H1 (cell line): ENCODE data around the gene L1TD1. TPM values are rescaled to one million over a fixed set of nuclear protein-coding genes. Genes with fewer than 3 reads are reported as not detected.

Experiments used
- CTCF ChIA-PET: fragments of 300-600 bp; sonication (Branson Sonifier 250); formaldehyde crosslinking; loops from one replicate; lab custom pipeline; 2021; ENCODE audit not compliant: partially characterized antibody; lab: Charles Lee
- POLR2A ChIA-PET: fragments of 300-600 bp; sonication (Branson Sonifier 250); formaldehyde crosslinking; loops from one replicate; lab custom pipeline; 2021; ENCODE audit warnings: inconsistent platforms; ENCODE audit not compliant: partially characterized antibody; lab: Charles Lee
- DNase-seq, 2 experiments: peaks; one replicate each; pipeline versions ENCODE4 v3.0.0 to v3.0.0-alpha.2; 2010 to 2022; ENCODE audit warnings: low spot score in 2 of 2, low read depth in 1 of 2, mixed read lengths in 1 of 2
- FAIRE-seq: peaks from 2 replicates; lab custom pipeline; 2011; peaks lifted over from hg19 to GRCh38; lab: Jason Lieb, UNC
- H2AFZ ChIP-seq: 2 replicates; pipeline ENCODE4 v1.8.1; 2012; ENCODE audit warnings: low read length, inconsistent platforms
- H2AK5ac ChIP-seq: 2 replicates; pipeline ENCODE4 v1.6.1; 2013; ENCODE audit warnings: low read depth, low read length
- H2BK120ac ChIP-seq: replicated peaks from 2 replicates; pipeline ENCODE3; 2013; ENCODE audit warnings: low read depth, low read length, inconsistent platforms
- H2BK12ac ChIP-seq: 2 replicates; pipeline ENCODE4 v1.6.1; 2013; ENCODE audit warnings: low read depth, low read length
- H2BK15ac ChIP-seq: 2 replicates; pipeline ENCODE4 v1.6.1; 2013; ENCODE audit warnings: low read length
- H2BK20ac ChIP-seq: 2 replicates; pipeline ENCODE4 v1.6.1; 2013; ENCODE audit warnings: low read length
- H2BK5ac ChIP-seq: 2 replicates; pipeline ENCODE4 v1.6.1; 2013; ENCODE audit warnings: low read depth, low read length
- H3K14ac ChIP-seq: 2 replicates; pipeline ENCODE4 v1.6.1; 2013; ENCODE audit warnings: inconsistent platforms; ENCODE audit not compliant: insufficient read length
- H3K18ac ChIP-seq: 2 replicates; pipeline ENCODE4 v1.6.1; 2013; ENCODE audit warnings: low read length; ENCODE audit errors: extremely low read depth
- H3K23ac ChIP-seq: 2 replicates; pipeline ENCODE4 v1.6.1; 2013; ENCODE audit warnings: inconsistent platforms; ENCODE audit not compliant: insufficient read length
- H3K23me2 ChIP-seq: 2 replicates; pipeline ENCODE4 v1.6.1; 2013; ENCODE audit warnings: low read depth, low read length
- H3K27ac ChIP-seq: 2 replicates; pipeline ENCODE4 v1.6.1; 2011; ENCODE audit warnings: low read depth, low read length, inconsistent platforms
- H3K27me3 ChIP-seq, 4 experiments: replicated peaks in 1 of 4; 1 replicate in 1 of 4; 2 replicates in 3 of 4; pipeline versions ENCODE4 v1.6.1 to v1.8.1; 2011 to 2013; ENCODE audit warnings: low read length in 3 of 4, mild to moderate bottlenecking in 3 of 4, inconsistent platforms in 2 of 4, mixed read lengths in 2 of 4, moderate library complexity in 1 of 4; ENCODE audit not compliant: control insufficient read depth in 3 of 4, insufficient read depth in 3 of 4; ENCODE audit errors: extremely low read depth in 1 of 4
- H3K36me3 ChIP-seq, 4 experiments: 2 replicates each; pipeline versions ENCODE4 v1.6.1 to v1.8.1; 2011 to 2013; ENCODE audit warnings: mild to moderate bottlenecking in 4 of 4, low read length in 3 of 4, moderate library complexity in 2 of 4, control low read depth in 1 of 4, inconsistent platforms in 1 of 4; ENCODE audit not compliant: insufficient read depth in 4 of 4, control insufficient read depth in 2 of 4
- H3K4ac ChIP-seq: replicated peaks from 2 replicates; pipeline ENCODE3; 2013; ENCODE audit warnings: low read length, low read depth, mixed read lengths, inconsistent platforms; ENCODE audit not compliant: insufficient read length
- H3K4me1 ChIP-seq, 4 experiments: replicated peaks in 1 of 4; 1 replicate in 1 of 4; 2 replicates in 3 of 4; pipeline versions ENCODE4 v1.6.1 to v1.8.1; 2011 to 2013; ENCODE audit warnings: low read length in 3 of 4, inconsistent platforms in 2 of 4, mixed read lengths in 1 of 4; ENCODE audit not compliant: insufficient read depth in 4 of 4, control insufficient read depth in 3 of 4
- H3K4me2 ChIP-seq, 2 experiments: 2 replicates each; pipeline versions ENCODE4 v1.6.1 to v1.8.1; 2011 to 2013; ENCODE audit warnings: low read depth in 2 of 2, low read length in 2 of 2, control low read depth in 1 of 2, inconsistent platforms in 1 of 2, mild to moderate bottlenecking in 1 of 2; ENCODE audit not compliant: insufficient read depth in 1 of 2
- H3K4me3 ChIP-seq, 4 experiments: fragments of 200-600, 300-600 bp in 1 of 4; sonication (generic), shearing (Covaris generic), sonication (Bioruptor Twin) in 1 of 4; 2 replicates each; pipeline versions ENCODE4 v1.5.1 to v1.8.1; 2011 to 2016; ENCODE audit warnings: low read length in 4 of 4, low read depth in 3 of 4, control low read depth in 2 of 4, inconsistent platforms in 2 of 4, mild to moderate bottlenecking in 2 of 4, mixed read lengths in 1 of 4, moderate library complexity in 1 of 4; ENCODE audit not compliant: insufficient read depth in 2 of 4; ENCODE audit errors: extremely low read depth in 1 of 4
- H3K56ac ChIP-seq: replicated peaks from 2 replicates; pipeline ENCODE3; 2013; ENCODE audit warnings: low read depth, mild to moderate bottlenecking, mixed read lengths, low read length, inconsistent platforms; ENCODE audit not compliant: insufficient read length
- H3K79me1 ChIP-seq: 2 replicates; pipeline ENCODE4 v1.6.1; 2013; ENCODE audit warnings: low read depth, low read length, control low read depth
- H3K79me2 ChIP-seq, 2 experiments: 2 replicates each; pipeline versions ENCODE4 v1.6.1 to v1.8.1; 2012 to 2013; ENCODE audit warnings: low read length in 2 of 2, mild to moderate bottlenecking in 2 of 2, inconsistent platforms in 1 of 2; ENCODE audit not compliant: insufficient read depth in 2 of 2, control insufficient read depth in 1 of 2
- H3K9ac ChIP-seq, 4 experiments: replicated peaks in 1 of 4; 1 replicate in 1 of 4; 2 replicates in 3 of 4; pipeline versions ENCODE4 v1.6.1 to v1.8.1; 2011 to 2013; ENCODE audit warnings: low read depth in 3 of 4, low read length in 3 of 4, control low read depth in 2 of 4, mild to moderate bottlenecking in 2 of 4, moderate library complexity in 2 of 4, inconsistent platforms in 1 of 4; ENCODE audit errors: extremely low read depth in 1 of 4
- H3K9me3 ChIP-seq, 2 experiments: 2 replicates each; pipeline versions ENCODE4 v1.6.1 to v1.8.1; 2012 to 2013; ENCODE audit warnings: mild to moderate bottlenecking in 2 of 2, moderate library complexity in 2 of 2, control low read depth in 1 of 2, inconsistent platforms in 1 of 2, low read depth in 1 of 2, low read length in 1 of 2, mixed read lengths in 1 of 2; ENCODE audit not compliant: insufficient read depth in 2 of 2
- H4K20me1 ChIP-seq, 2 experiments: replicated peaks in 1 of 2; 2 replicates each; pipeline versions ENCODE3 to v1.8.1; 2011 to 2013; ENCODE audit warnings: inconsistent platforms in 2 of 2, low read length in 2 of 2, mild to moderate bottlenecking in 1 of 2; ENCODE audit not compliant: insufficient read depth in 2 of 2, control insufficient read depth in 1 of 2
- H4K5ac ChIP-seq: 2 replicates; pipeline ENCODE4 v1.6.1; 2013; ENCODE audit warnings: low read length, low read depth, mixed read lengths, inconsistent platforms; ENCODE audit not compliant: insufficient read length
- H4K8ac ChIP-seq: 2 replicates; pipeline ENCODE4 v1.8.0; 2013; ENCODE audit warnings: mild to moderate bottlenecking, moderate library complexity, low read length, inconsistent platforms; ENCODE audit not compliant: insufficient read depth; ENCODE audit errors: extremely low read depth
- H4K91ac ChIP-seq: replicated peaks from 2 replicates; pipeline ENCODE3; 2013; ENCODE audit warnings: low read length, mixed read lengths, inconsistent platforms; ENCODE audit not compliant: insufficient read length
- BRCA1 ChIP-seq: IDR thresholded peaks from 2 replicates; pipeline ENCODE4 v1.6.1; 2012; ENCODE audit warnings: low read depth, low read length, improper control_type of control experiment
- CHD2 ChIP-seq: IDR thresholded peaks from 2 replicates; pipeline ENCODE4 v1.6.1; 2012; ENCODE audit warnings: low read length, improper control_type of control experiment
- HDAC2 ChIP-seq, 2 experiments: fragments of 300-600 bp in 1 of 2; sonication (generic) in 1 of 2; IDR thresholded peaks; 2 replicates each; pipeline ENCODE4 v1.6.1; 2011 to 2012; ENCODE audit warnings: low read depth in 2 of 2, low read length in 2 of 2, mild to moderate bottlenecking in 2 of 2, moderate library complexity in 2 of 2, borderline replicate concordance in 1 of 2, inconsistent platforms in 1 of 2
- JUN ChIP-seq: IDR thresholded peaks from 2 replicates; pipeline ENCODE4 v1.6.1; 2011; ENCODE audit warnings: low read depth, mild to moderate bottlenecking, improper control_type of control experiment, low read length
- KDM1A ChIP-seq: fragments of 200-600, 300-600 bp; sonication (generic); IDR thresholded peaks from 2 replicates; pipeline ENCODE4 v1.7.1; 2016; ENCODE audit warnings: mild to moderate bottlenecking, low read length, borderline replicate concordance
- POLR2A ChIP-seq, 2 experiments: IDR thresholded peaks; 1 replicate in 1 of 2; 2 replicates in 1 of 2; pipeline ENCODE4 v1.6.1; 2011; ENCODE audit warnings: low read depth in 2 of 2, low read length in 2 of 2, mild to moderate bottlenecking in 2 of 2; ENCODE audit errors: control extremely low read depth in 1 of 2
- SAP30 ChIP-seq: fragments of 300-600 bp; sonication (generic); IDR thresholded peaks from 2 replicates; pipeline ENCODE4 v1.7.1; 2012; ENCODE audit warnings: low read length, moderate library complexity, mild to moderate bottlenecking, inconsistent platforms; ENCODE audit not compliant: insufficient read depth, insufficient replicate concordance
- SP1 ChIP-seq: IDR thresholded peaks from 2 replicates; pipeline ENCODE4 v1.6.1; 2011; ENCODE audit warnings: low read depth, low read length
- TAF1 ChIP-seq: IDR thresholded peaks from 2 replicates; pipeline ENCODE4 v1.6.1; 2011; ENCODE audit warnings: mild to moderate bottlenecking, low read depth, low read length
- TCF12 ChIP-seq: IDR thresholded peaks from 2 replicates; pipeline ENCODE4 v1.6.1; 2011; ENCODE audit warnings: low read depth, mild to moderate bottlenecking, low read length
- ZNF274 ChIP-seq: IDR thresholded peaks from 2 replicates; pipeline ENCODE4 v1.7.0; 2012; ENCODE audit warnings: low read length, borderline replicate concordance; ENCODE audit errors: extremely low read depth
- WGBS, 2 experiments: shearing (Covaris generic) in 1 of 2; methylation state at CpG; one replicate each; pipeline versions ENCODE4 v1.1.6 to v1.1.7; 2013 to 2015; ENCODE audit warnings: low lambda C conversion rate in 2 of 2, mixed read lengths in 2 of 2, inconsistent platforms in 1 of 2, low coverage in 1 of 2, missing lambda C conversion rate in 1 of 2; ENCODE audit not compliant: insufficient replicate concordance in 2 of 2, insufficient coverage in 1 of 2, insufficient read length in 1 of 2; ENCODE audit errors: extremely low coverage in 1 of 2, missing lambda C conversion rate in 1 of 2; 5-methylcytosine and 5-hydroxymethylcytosine counted together
- polyA plus RNA-seq, 7 experiments: library from polyadenylated mRNA; depleted of rRNA in 3 of 7; stranded (reverse) in 5 of 7; unstranded in 2 of 7; fragments of >200 nt in 5 of 7; fragments of 200-250 nt in 2 of 7; gene quantifications; 1 replicate in 5 of 7; 2 replicates in 1 of 7; 4 replicates in 1 of 7; pipeline versions ENCODE4 v1.2.1 to v1.2.3, GENCODE V29; 2011 to 2013; ENCODE audit warnings: missing spikeins in 2 of 7, mixed read lengths in 2 of 7
- total RNA-seq: library from RNA; stranded (reverse); fragmentation: NEBNext Ultra II Directional; extraction: Animal tissue kit (Norgen Biotek cat#: 25700); gene quantifications from 2 replicates; pipeline ENCODE4 v1.2.1, GENCODE V29; 2021
- TF ChIP-seq, protein P1 (sequence below): IDR thresholded peaks from 2 replicates; pipeline ENCODE4 v1.6.1; 2012; ENCODE audit warnings: inconsistent platforms

L1TD1 gene
- total and polyA plus RNA-seq, 2 of the 8 experiments (the other 6 are each of a cell fraction or from before 2014, with no cell fraction given) = 35.3 to 441 TPM

DNA sequence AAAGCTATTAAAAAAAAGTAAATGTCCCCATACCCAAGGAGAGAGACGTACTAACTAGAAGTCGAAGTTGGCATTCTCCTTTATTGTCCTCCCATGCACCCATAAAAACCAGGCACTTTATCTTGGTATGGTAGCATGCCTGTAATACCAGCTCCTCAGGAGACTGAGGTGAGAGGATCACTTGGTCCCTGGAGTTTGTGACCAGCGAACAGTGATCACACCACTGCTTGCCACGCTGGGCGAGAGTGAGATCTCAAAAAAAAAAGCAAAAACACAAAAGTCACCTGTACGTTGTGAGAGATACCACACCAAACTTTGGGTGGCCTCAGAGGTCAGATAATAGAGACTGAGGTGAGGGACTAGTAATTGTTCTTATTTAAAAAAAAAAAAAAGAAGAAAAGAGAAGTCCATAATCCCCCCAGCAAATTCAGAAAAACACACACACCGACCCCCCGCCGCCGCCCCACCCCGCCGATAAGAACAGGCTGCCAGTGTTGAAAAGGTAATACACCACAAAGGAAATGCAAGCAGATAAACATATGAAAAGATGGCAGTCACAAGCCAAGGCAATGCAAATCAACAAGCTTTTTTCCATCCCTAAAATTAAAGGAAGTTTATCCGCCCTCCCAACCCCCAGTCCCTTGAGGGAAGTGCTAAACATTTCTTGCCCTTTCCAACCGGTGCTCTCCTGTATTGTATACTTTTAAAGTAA lies 3.6 kb downstream of the L1TD1 start:
- Histone ChIP-seq H4K20me1 (peaks cover 9 to 11% of the 10 kb centered on the region in 2 experiments), H3K4me2 (peak overlapping the region; percentile 69 to 95), H3K14ac (no peak overlapping the region), H3K36me3 (peaks cover 18 to 70% (median 37%) of the 10 kb centered on the region in 4 experiments), H3K23me2 (peaks cover 21% of the 10 kb centered on the region), H3K56ac (peak overlapping the region; percentile 17), H3K18ac (peak overlapping the region; percentile 94), H3K27me3 (no peaks in the 10 kb centered on the region), H3K79me1 (no peaks in the 10 kb centered on the region; the same call in 1 of the 2 replicates), H4K91ac (peak overlapping the region; percentile 36), H4K8ac (no peak overlapping the region), H3K27ac (peak overlapping the region; percentile 71; the same call in 1 of the 2 replicates), H2BK20ac (no peak overlapping the region), H2BK5ac (peak overlapping the region; percentile 92), H2BK15ac (no peak overlapping the region), H3K4me3 (peak overlapping the region; percentile 42 to 100 (median 74)), H2BK12ac (peak overlapping the region; percentile 94), H2AK5ac (peak overlapping the region; percentile 92), H2BK120ac (peak overlapping the region; percentile 83), H3K23ac (no peak overlapping the region), H3K79me2 (peaks cover 15 to 89% of the 10 kb centered on the region in 2 experiments), H3K9ac (peak overlapping the region in 3 of 4 experiments; percentile 50 to 76 (median 58); a peak in 5 of 7 replicates), H2AFZ (no peak overlapping the region), H3K9me3 (no peaks in the 10 kb centered on the region), H3K4me1 (peaks cover 4 to 25% (median 8%) of the 10 kb centered on the region in 4 experiments), H4K5ac (peak overlapping the region; percentile 88), H3K4ac (no peak overlapping the region)
- FAIRE-seq (peak; percentile 90), DNase-seq (no peak)
- CTCF ChIA-PET = interaction anchor here (0.5 to 6.4 kb wide), 9 partner anchors 8 to 205 kb away, joined by 3 to 30 read pairs (median 5); no protein-coding TSS in a partner anchor
- WGBS, 2 experiments = 3% methylated on average over 14 of the region's 14 CpGs; no CpG with 5 or more reads in 1 of the 2 experiments
- POLR2A ChIA-PET = interaction anchor here (0.6 to 27.8 kb wide), 31 partner anchors 5 to 237 kb away, joined by 3 to 1232 read pairs (median 4); partner anchors contain the start of gene L1TD1
- TF ChIP-seq TAF1 (peak; percentile 54; the same call in 1 of the 2 replicates), HDAC2 (IDR thresholded peaks at IDR 0.05; ENCODE audit: borderline replicate concordance in 1 of 2, low read depth in 2 of 2, low read length in 2 of 2) (peak; percentile 55 to 63; a peak in 1 of 4 replicates), ZNF274 (no peak), POLR2A (IDR thresholded peaks at IDR 0.05; ENCODE audit: control extremely low read depth in 1 of 2, low read depth in 2 of 2, low read length in 2 of 2) (peak in 1 of 2 experiments; percentile 90; a peak in 2 of 3 replicates), CHD2 (peak; percentile 59; the same call in 1 of the 2 replicates), KDM1A (no peak), BRCA1 (no peak), TCF12 (0 out of 2 replicates have a peak, but pooled peaks have one; percentile 19), SAP30 (no peak), JUN (no peak), SP1 (peak; percentile 52)
- TF ChIP-seq, protein P1, sequence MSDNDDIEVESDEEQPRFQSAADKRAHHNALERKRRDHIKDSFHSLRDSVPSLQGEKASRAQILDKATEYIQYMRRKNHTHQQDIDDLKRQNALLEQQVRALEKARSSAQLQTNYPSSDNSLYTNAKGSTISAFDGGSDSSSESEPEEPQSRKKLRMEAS = no peak
